Naive thymus-derived CD4-positive, alpha-beta T cell (primary cell): ENCODE results near the gene CLIC5. TPM values are rescaled to one million over a fixed set of nuclear protein-coding genes. Genes with fewer than 3 reads are reported as not detected.
A peak's percentile ranks its signal among the peaks of the same experiment; 100 is the strongest.

Source experiments
- ATAC-seq: fragments of 150-1000 bp; cut with Tn5 transposase; 2 replicates; pipeline ENCODE4 v1.10.0; 2021; ENCODE audit warnings: mild to moderate bottlenecking, moderate library complexity
- CTCF ChIA-PET: fragments of 350-600 bp; sonication (Branson Sonifier 250); formaldehyde crosslinking; loops from one replicate; lab custom pipeline; 2021; ENCODE audit warnings: antibody characterized with exemption; lab: Charles Lee
- POLR2A ChIA-PET: fragments of 350-600 bp; sonication (Branson Sonifier 250); formaldehyde crosslinking; loops from one replicate; lab custom pipeline; 2021; ENCODE audit warnings: antibody characterized with exemption, inconsistent platforms; lab: Charles Lee
- DNase-seq, 9 donors: peaks; one replicate each; pipeline versions ENCODE4 v3.0.0 to v3.0.0-alpha.2; 2020 to 2022; ENCODE audit warnings: mixed read lengths in 1 of 9
- H3K27ac ChIP-seq: one replicate; pipeline ENCODE4 v1.7.0; 2013; ENCODE audit warnings: mild to moderate bottlenecking, low read depth, low read length, moderate library complexity
- H3K27me3 ChIP-seq, 2 donors: one replicate each; pipeline ENCODE4 v1.7.0; 2013; ENCODE audit warnings: low read length in 2 of 2, mild to moderate bottlenecking in 2 of 2, moderate library complexity in 2 of 2; ENCODE audit not compliant: control insufficient read depth in 2 of 2, insufficient read depth in 2 of 2
- H3K36me3 ChIP-seq, 3 experiments: 1 replicate in 2 of 3; 2 replicates in 1 of 3; pipeline ENCODE4 v1.7.0; 2013; ENCODE audit warnings: low read length in 3 of 3, mild to moderate bottlenecking in 3 of 3, moderate library complexity in 1 of 3; ENCODE audit not compliant: insufficient read depth in 3 of 3, control insufficient read depth in 2 of 3
- H3K4me1 ChIP-seq, 2 donors: one replicate each; pipeline ENCODE4 v1.7.0; 2013; ENCODE audit warnings: low read length in 2 of 2, mild to moderate bottlenecking in 2 of 2, moderate library complexity in 1 of 2; ENCODE audit not compliant: control insufficient read depth in 2 of 2, insufficient read depth in 2 of 2
- H3K4me3 ChIP-seq: 2 replicates; pipeline ENCODE4 v1.7.0; 2013; ENCODE audit warnings: mild to moderate bottlenecking, low read length
- H3K9me3 ChIP-seq, 3 experiments: 1 replicate in 2 of 3; 2 replicates in 1 of 3; pipeline ENCODE4 v1.7.0; 2013; ENCODE audit warnings: low read length in 3 of 3; ENCODE audit not compliant: control insufficient read depth in 2 of 3
- H3K27ac Mint-ChIP-seq, 9 donors: one replicate each; pipeline ENCODE4 v1.8.0; 2020 to 2022; ENCODE audit warnings: mixed read lengths in 9 of 9, mild to moderate bottlenecking in 8 of 9, moderate library complexity in 5 of 9, inconsistent platforms in 2 of 9
- H3K27me3 Mint-ChIP-seq, 5 donors: one replicate each; pipeline ENCODE4 v1.8.0; 2021 to 2022; ENCODE audit warnings: mixed read lengths in 5 of 5, mild to moderate bottlenecking in 1 of 5
- H3K36me3 Mint-ChIP-seq, 5 donors: one replicate each; pipeline ENCODE4 v1.8.0; 2020 to 2022; ENCODE audit warnings: mixed read lengths in 5 of 5, mild to moderate bottlenecking in 3 of 5, inconsistent platforms in 1 of 5
- H3K4me1 Mint-ChIP-seq, 7 donors: one replicate each; pipeline ENCODE4 v1.8.0; 2020 to 2022; ENCODE audit warnings: mixed read lengths in 7 of 7, mild to moderate bottlenecking in 3 of 7, inconsistent platforms in 1 of 7
- H3K4me3 Mint-ChIP-seq, 10 donors: one replicate each; pipeline ENCODE4 v1.8.0; 2020 to 2022; ENCODE audit warnings: mild to moderate bottlenecking in 10 of 10, mixed read lengths in 10 of 10, moderate library complexity in 6 of 10, inconsistent platforms in 2 of 10
- H3K9me3 Mint-ChIP-seq, 11 donors: one replicate each; pipeline ENCODE4 v1.8.0; 2020 to 2022; ENCODE audit warnings: mixed read lengths in 11 of 11, mild to moderate bottlenecking in 4 of 11, inconsistent platforms in 1 of 11, moderate library complexity in 1 of 11
- intact Hi-C, 2 donors: fragments of 100-400 bp; cut with micrococcal nuclease; formaldehyde crosslinking; loops; one replicate each; pipeline ENCODE4 v1.15.1; 2023
- polyA plus RNA-seq, 2 donors: library from polyadenylated mRNA; unstranded; fragments of 300-500 nt; fragmentation: Illumina TruSeq; gene quantifications; one replicate each; pipeline ENCODE4 v1.2.3, GENCODE V29; 2021
- total RNA-seq, 6 experiments: library from RNA in 5 of 6; stranded (reverse) in 5 of 6; gene quantifications; 1 replicate in 5 of 6; 2 replicates in 1 of 6; pipeline ENCODE4 v1.2.3 and lab custom pipeline; 2021 to 2026

Gene CLIC5
- total and polyA plus RNA-seq, 7 experiments from 2014 or later, result 0.41 to 4.1 (median 2.6) TPM

DNA sequence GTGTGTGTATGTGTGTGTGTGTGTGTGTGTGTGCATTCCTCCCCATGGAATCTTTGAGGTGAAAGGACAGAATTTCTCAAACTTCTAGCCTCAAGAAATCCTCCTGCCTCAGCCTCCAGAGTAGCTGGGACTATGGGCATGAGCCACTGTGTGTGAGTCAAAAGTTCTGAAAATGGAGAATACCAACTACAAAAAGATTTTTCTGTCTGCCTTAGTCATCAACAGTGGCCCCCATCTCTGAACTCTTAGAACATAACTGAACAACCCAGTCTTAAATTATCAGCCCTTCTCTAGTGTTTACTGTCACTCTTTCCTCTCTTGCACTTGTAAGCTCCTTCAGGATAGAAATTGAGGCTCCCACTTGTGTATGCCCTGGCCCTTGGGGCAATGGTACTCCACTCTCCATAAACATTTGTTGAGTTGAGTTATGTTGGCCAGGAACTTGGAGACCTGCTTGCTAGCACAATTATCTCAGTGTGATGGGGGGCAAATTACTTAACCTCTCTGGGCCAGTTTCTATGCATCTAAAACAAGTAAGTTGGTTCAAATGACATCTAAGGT, 35.3 kb upstream of the CLIC5 start:
- no peak overlapping the region for H3K4me3 ChIP-seq
- Mint-ChIP-seq H3K27me3 (peaks cover 0 to 10% (median 0%) of the 10 kb centered on the region in 5 donors), H3K4me3 (no peak overlapping the region), H3K9me3 (peaks cover 0 to 6% (median 0%) of the 10 kb centered on the region in 11 donors), H3K27ac (no peak overlapping the region), H3K4me1 (peaks cover 0 to 18% (median 0%) of the 10 kb centered on the region in 7 donors), H3K36me3 (peaks cover 0 to 4% (median 0%) of the 10 kb centered on the region in 5 donors)
- ChIA-PET POLR2A (no interaction called here), CTCF (no interaction called here)
- H3K27ac ChIP-seq, result no peak overlapping the region
- no peak for DNase-seq
- no peaks in the 10 kb centered on the region for H3K9me3 ChIP-seq
- H3K36me3 ChIP-seq, result no peaks in the 10 kb centered on the region
- H3K27me3 ChIP-seq, result peaks cover 0 to 2% of the 10 kb centered on the region in 2 donors
- intact Hi-C loops, result no loop called here
- no peaks in the 10 kb centered on the region for H3K4me1 ChIP-seq
- ATAC-seq, result no peak

DNA sequence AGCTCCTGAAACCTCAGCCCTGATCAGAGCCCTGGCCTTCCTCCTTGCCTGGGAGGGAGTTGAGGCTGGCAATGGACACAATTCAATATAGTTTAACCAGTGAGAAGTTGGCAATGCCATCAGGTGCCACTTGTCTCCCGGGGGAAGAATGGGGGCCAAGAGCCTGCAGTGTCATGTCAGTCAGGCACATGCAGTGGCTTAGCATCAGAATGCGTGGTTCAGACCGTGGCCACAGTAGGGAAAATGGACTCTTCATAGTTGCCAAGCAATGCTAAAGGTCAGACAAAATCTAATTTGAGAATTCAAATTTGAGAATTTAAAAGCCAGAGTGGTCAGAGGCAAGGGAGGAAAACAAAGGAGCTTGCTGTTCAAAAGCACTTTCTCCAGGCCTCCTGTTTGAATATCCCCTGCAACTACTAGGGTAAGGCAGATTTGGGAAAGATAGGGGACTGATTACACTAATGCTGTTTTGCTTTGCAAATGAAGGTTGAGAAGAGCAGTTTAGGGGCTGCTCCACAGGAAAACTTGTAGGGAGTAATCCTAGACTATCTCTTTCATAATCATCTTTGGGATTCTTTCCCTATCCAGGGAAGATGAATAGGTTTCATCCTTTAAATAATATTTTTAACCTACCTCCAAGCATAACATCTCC, 33.1 kb upstream of the CLIC5 start:
- no peak for ATAC-seq
- Mint-ChIP-seq H3K4me1 (peaks cover 0 to 13% (median 0%) of the 10 kb centered on the region in 7 donors), H3K27me3 (peaks cover 0 to 10% (median 0%) of the 10 kb centered on the region in 5 donors), H3K27ac (no peak overlapping the region), H3K9me3 (peaks cover 0 to 2% (median 0%) of the 10 kb centered on the region in 11 donors), H3K36me3 (peaks cover 0 to 4% (median 0%) of the 10 kb centered on the region in 5 donors), H3K4me3 (no peak overlapping the region)
- Histone ChIP-seq H3K36me3 (no peaks in the 10 kb centered on the region), H3K4me3 (no peak overlapping the region), H3K27ac (no peak overlapping the region), H3K4me1 (no peaks in the 10 kb centered on the region), H3K27me3 (peaks cover 0 to 2% of the 10 kb centered on the region in 2 donors), H3K9me3 (no peaks in the 10 kb centered on the region)
- intact Hi-C loops, result no loop called here
- ChIA-PET CTCF (no interaction called here), POLR2A (no interaction called here)
- DNase-seq, result no peak

DNA sequence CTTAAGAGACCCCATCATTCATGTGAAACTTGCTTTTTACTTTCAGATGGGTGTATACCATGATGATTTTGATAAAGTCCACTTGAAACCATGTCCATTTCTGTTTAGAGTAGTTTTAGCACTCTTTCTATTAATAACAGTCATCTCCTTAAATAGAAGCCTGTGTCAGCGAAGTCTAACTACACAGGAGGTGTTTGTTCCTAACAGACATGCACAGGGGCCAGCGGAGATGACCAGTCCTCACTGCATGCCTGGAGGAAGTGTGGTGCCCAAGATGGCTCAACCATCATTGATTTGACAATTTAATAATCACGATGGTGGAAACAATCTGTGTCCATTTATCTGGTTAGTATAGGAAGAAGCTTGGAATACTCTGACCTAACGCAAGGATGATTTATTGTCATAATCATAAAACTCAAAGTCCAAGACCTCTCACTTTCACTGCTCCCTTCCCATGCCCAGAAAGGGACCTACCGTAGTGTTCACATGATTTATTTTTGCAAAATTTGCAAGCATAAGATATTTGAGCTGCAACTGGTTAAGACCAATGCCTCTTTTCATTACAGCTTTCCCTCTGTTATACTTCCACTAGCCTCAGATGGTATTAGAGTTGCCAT, 31.0 kb upstream of the CLIC5 start:
- no peak overlapping the region for H3K4me3 ChIP-seq
- ChIA-PET POLR2A (no interaction called here), CTCF (no interaction called here)
- ATAC-seq (no peak), DNase-seq (no peak)
- H3K36me3 Mint-ChIP-seq, result peaks cover 0 to 4% (median 0%) of the 10 kb centered on the region in 5 donors
- H3K36me3 ChIP-seq, result no peaks in the 10 kb centered on the region
- no peaks in the 10 kb centered on the region for H3K4me1 ChIP-seq
- H3K4me3 Mint-ChIP-seq, result no peak overlapping the region
- H3K27me3 ChIP-seq, result peaks cover 0 to 2% of the 10 kb centered on the region in 2 donors
- H3K4me1 Mint-ChIP-seq, result no peaks in the 10 kb centered on the region
- no peaks in the 10 kb centered on the region for H3K9me3 ChIP-seq
- no peak overlapping the region for H3K27ac Mint-ChIP-seq
- peaks cover 0 to 2% (median 0%) of the 10 kb centered on the region in 11 donors for H3K9me3 Mint-ChIP-seq
- no peak overlapping the region for H3K27ac ChIP-seq
- intact Hi-C loops, result no loop called here
- H3K27me3 Mint-ChIP-seq, result peaks cover 0 to 10% (median 0%) of the 10 kb centered on the region in 5 donors

DNA sequence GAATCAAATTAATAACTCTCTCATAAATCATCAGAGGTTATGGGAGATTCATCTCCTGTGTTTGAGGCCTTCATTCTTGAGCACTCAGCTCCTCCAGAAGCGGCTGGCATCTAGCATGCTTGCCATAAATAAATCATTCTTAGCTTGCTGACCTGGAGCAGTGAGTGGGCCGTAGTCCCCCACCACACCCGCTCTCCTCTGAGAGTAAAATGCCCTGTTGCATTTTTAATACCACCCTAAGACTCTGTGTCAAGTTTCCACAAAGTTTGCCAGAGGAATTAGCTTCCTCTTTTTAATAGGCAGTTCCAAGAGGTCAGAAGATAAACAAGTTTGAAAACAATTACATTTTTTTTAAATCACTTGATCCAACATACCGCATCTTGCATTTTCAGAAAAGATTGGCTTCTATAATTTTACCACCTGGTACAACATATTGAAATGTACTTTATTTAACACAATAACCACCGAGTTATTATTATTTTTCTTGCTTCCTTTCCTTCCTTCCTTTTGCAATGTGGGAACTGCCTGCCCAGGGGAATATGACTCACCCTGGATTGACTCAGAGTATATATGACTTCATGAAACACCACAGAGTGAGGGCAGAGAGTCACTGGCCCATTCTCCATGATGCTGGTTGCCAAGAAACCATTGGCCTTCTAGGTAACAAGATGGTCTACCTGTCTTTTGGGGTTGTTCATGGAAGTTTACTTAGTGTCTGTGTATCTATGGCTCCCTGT, 29.4 kb upstream of the CLIC5 start:
- H3K27ac ChIP-seq, result no peak overlapping the region
- H3K4me3 Mint-ChIP-seq, result no peak overlapping the region
- no peaks in the 10 kb centered on the region for H3K36me3 Mint-ChIP-seq
- no peaks in the 10 kb centered on the region for H3K4me1 Mint-ChIP-seq
- no peaks in the 10 kb centered on the region for H3K9me3 Mint-ChIP-seq
- peaks cover 0 to 2% of the 10 kb centered on the region in 2 donors for H3K27me3 ChIP-seq
- no peaks in the 10 kb centered on the region for H3K9me3 ChIP-seq
- ChIA-PET POLR2A (no interaction called here), CTCF (no interaction called here)
- H3K27me3 Mint-ChIP-seq, result peaks cover 0 to 4% (median 0%) of the 10 kb centered on the region in 5 donors
- ATAC-seq (peak; percentile 57), DNase-seq (no peak)
- no peaks in the 10 kb centered on the region for H3K36me3 ChIP-seq
- no peak overlapping the region for H3K4me3 ChIP-seq
- no peaks in the 10 kb centered on the region for H3K4me1 ChIP-seq
- H3K27ac Mint-ChIP-seq, result no peak overlapping the region
- intact Hi-C loops, result no loop called here

DNA sequence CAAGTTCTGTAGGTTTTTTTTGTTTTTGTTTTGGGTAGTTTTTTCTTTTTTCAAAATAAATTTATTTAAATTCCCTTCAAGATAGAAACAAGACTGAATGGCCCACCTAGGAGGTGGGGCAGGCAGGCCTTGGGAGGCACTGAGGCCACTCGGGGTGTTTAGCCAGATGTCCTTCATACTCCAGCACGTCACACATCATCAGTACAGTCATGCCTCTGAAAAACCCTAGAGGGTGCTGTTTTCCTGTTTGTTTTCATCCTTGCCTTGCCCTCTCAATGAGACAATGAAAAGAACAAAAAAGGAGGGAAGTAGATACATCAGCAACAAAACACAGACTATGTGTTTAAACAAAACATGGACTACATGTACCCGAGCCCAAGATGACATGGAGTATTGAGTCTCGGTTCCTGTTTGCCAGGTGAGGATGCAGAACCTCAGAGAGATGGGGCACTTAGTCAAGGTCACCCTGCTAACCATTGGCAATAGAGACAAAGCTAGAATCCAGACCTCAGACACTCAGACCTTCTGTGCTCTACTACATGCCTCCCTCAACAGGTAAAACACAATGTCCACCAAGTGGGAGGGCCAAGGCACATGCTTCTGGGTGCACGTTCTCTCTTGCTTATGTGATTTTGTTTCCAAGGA, 26.8 kb upstream of the CLIC5 start:
- no peaks in the 10 kb centered on the region for H3K9me3 ChIP-seq
- DNase-seq, result peak in 3 of 9 donors; percentile 1 to 13 (median 11)
- H3K4me3 ChIP-seq, result no peak overlapping the region
- H3K27me3 Mint-ChIP-seq, result no peaks in the 10 kb centered on the region
- H3K27me3 ChIP-seq, result no peaks in the 10 kb centered on the region
- H3K4me1 ChIP-seq, result no peaks in the 10 kb centered on the region
- H3K36me3 ChIP-seq, result no peaks in the 10 kb centered on the region
- H3K9me3 Mint-ChIP-seq, result no peaks in the 10 kb centered on the region
- intact Hi-C loops, result loop anchor here in 1 of 2 donors (2.0 kb wide), 1 partner anchor 368 kb away; no protein-coding TSS in a partner anchor
- POLR2A ChIA-PET, result no interaction called here
- H3K27ac ChIP-seq, result no peak overlapping the region
- CTCF ChIA-PET, result interaction anchor here (0.5 kb wide), 1 partner anchor 367 kb away, joined by 3 read pairs; no protein-coding TSS in a partner anchor
- H3K36me3 Mint-ChIP-seq, result no peaks in the 10 kb centered on the region
- H3K27ac Mint-ChIP-seq, result no peak overlapping the region
- peaks cover 0 to 2% (median 0%) of the 10 kb centered on the region in 7 donors for H3K4me1 Mint-ChIP-seq
- ATAC-seq, result peak; percentile 61
- no peak overlapping the region for H3K4me3 Mint-ChIP-seq

DNA sequence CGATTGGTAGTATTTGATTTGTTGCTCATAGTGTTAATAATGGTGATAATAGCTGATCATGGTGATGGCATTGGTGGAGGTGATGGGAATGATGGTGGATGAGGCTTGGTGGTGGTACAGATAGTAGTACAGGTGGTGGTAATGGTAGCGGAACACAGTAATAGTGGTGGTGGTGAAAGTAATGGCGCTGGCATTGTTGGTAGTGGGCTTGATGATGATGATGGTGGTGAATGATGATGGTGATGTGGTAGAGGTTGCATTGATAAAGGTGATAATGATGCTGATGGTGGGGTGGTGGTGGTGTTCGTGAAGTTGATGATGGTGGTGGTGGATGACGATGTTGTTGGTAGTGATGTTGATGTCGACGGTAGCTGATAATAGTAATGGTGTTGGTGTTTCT, 24.6 kb upstream of the CLIC5 start:
- no peak overlapping the region for H3K27ac Mint-ChIP-seq
- H3K4me1 Mint-ChIP-seq, result peaks cover 0 to 3% (median 0%) of the 10 kb centered on the region in 7 donors
- Histone ChIP-seq H3K27me3 (no peaks in the 10 kb centered on the region), H3K4me1 (no peaks in the 10 kb centered on the region), H3K9me3 (no peaks in the 10 kb centered on the region), H3K27ac (no peak overlapping the region), H3K36me3 (no peaks in the 10 kb centered on the region), H3K4me3 (no peak overlapping the region)
- peaks cover 0 to 4% (median 0%) of the 10 kb centered on the region in 5 donors for H3K27me3 Mint-ChIP-seq
- ChIA-PET POLR2A (no interaction called here), CTCF (interaction anchor here (1.2 kb wide), 1 partner anchor 110 kb away, joined by 3 read pairs; no protein-coding TSS in a partner anchor)
- intact Hi-C loops, result no loop called here
- DNase-seq, result no peak
- ATAC-seq, result no peak
- no peaks in the 10 kb centered on the region for H3K36me3 Mint-ChIP-seq
- no peak overlapping the region for H3K4me3 Mint-ChIP-seq
- no peaks in the 10 kb centered on the region for H3K9me3 Mint-ChIP-seq
